Heart left ventricle (tissue), 13 donors: ENCODE measurements around the gene ILDR1.

Source experiments
- POLR2A ChIP-seq, 2 donors: fragments of 450-650 bp; IDR thresholded peaks; one replicate each; pipeline ENCODE4 v1.6.1; 2017; ENCODE audit warnings: antibody characterized with exemption in 2 of 2, mild to moderate bottlenecking in 2 of 2, moderate library complexity in 2 of 2
- TF ChIP-seq, protein P1 (sequence below), 12 donors: fragments of 200-600 bp; sonication (generic) in 4 of 12; IDR thresholded peaks; one replicate each; pipeline versions ENCODE4 v1.5.0 to v1.8.0; 2018 to 2022; ENCODE audit warnings: antibody characterized with exemption in 12 of 12, mild to moderate bottlenecking in 5 of 12
- donor health status: ischemic (EF 13 %, LVEDD 7.1; RV severe dilation, severe dysfunction).
- donor health status: DM: no; HTN: yes; CAD: no.
- donor health status: DM: no; HTN: no; CAD: no.
- donor health status: ischemic (EF 25% LVEDD 6.9; RV normal size, moderate dysfunction).
- donor health status: ischemic (EF 25% LVEDD 5.7; RV mildly dilated, moderate dysfunction).
- donor health status: ischemic (EF 35%, LVEDD 5.7; RV mildly dilated, moderate dysfunction).
- donor health status: nonischemic (EF 11% LVEDD 7.7; RV severe dilation, severe dysfunction).
- donor health status: DM: yes; HTN: yes; CAD: no.
- donor health status: PGD.
- donor health status: ischemic (EF 29% LVEDD 5.4; RV normal size, mild dysfunction).
- donor health status: nonischemic (EF 23%, LVEDD 6.1; RV moderate dilation, normal function).

DNA sequence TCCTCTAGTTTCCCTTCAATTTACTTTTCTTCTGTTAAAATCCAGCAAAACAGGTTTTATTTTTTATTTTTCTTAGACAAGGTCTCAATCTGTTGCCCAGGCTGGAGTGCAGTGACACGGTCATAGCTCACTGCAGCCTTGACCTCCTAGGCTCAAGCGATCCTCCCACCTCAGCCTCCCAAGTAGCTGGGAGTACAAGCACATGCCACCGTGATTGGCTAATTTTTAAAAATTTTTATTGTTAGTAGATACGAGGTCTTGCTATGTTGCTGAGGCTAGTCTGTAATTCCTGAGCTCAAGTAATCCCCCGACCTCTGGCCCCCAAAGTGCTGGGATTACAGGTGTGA, 41.6 kb downstream of the ILDR1 start:
- TF ChIP-seq, protein P1, sequence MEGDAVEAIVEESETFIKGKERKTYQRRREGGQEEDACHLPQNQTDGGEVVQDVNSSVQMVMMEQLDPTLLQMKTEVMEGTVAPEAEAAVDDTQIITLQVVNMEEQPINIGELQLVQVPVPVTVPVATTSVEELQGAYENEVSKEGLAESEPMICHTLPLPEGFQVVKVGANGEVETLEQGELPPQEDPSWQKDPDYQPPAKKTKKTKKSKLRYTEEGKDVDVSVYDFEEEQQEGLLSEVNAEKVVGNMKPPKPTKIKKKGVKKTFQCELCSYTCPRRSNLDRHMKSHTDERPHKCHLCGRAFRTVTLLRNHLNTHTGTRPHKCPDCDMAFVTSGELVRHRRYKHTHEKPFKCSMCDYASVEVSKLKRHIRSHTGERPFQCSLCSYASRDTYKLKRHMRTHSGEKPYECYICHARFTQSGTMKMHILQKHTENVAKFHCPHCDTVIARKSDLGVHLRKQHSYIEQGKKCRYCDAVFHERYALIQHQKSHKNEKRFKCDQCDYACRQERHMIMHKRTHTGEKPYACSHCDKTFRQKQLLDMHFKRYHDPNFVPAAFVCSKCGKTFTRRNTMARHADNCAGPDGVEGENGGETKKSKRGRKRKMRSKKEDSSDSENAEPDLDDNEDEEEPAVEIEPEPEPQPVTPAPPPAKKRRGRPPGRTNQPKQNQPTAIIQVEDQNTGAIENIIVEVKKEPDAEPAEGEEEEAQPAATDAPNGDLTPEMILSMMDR (IDR thresholded peaks at IDR 0.05) = no peak
- no peak for TF ChIP-seq POLR2A (IDR thresholded peaks at IDR 0.05)
